ENCODE data around the gene LSS.

DNA sequence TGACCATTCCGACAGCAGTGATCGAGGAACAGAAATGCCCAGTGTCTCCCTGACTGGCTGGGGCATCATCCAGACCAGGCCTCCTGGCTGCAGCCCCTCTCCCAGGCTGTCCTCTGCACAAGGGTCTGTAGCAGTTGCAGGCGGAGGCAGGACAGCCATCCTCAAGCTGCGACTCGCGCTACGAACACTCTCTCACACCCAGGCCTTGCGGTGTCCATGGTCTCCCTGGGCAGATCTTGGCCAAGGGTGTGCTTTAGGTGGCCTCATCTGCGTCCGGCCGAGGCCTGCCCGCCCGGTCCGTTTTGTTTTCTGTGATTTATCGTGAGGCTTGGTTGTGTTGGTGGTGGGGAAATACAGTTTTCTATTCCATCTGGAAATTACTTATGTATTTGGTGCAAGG, 88.9 kb downstream of the LSS start:
- TF ChIP-seq, protein P1, sequence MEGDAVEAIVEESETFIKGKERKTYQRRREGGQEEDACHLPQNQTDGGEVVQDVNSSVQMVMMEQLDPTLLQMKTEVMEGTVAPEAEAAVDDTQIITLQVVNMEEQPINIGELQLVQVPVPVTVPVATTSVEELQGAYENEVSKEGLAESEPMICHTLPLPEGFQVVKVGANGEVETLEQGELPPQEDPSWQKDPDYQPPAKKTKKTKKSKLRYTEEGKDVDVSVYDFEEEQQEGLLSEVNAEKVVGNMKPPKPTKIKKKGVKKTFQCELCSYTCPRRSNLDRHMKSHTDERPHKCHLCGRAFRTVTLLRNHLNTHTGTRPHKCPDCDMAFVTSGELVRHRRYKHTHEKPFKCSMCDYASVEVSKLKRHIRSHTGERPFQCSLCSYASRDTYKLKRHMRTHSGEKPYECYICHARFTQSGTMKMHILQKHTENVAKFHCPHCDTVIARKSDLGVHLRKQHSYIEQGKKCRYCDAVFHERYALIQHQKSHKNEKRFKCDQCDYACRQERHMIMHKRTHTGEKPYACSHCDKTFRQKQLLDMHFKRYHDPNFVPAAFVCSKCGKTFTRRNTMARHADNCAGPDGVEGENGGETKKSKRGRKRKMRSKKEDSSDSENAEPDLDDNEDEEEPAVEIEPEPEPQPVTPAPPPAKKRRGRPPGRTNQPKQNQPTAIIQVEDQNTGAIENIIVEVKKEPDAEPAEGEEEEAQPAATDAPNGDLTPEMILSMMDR (IDR thresholded peaks at IDR 0.05): no peak
- no peak for TF ChIP-seq POLR2A (IDR thresholded peaks at IDR 0.05)
